SK-N-SH (cell line): ENCODE measurements around the gene TIAM1. TPM values are rescaled to one million over a fixed set of nuclear protein-coding genes. Genes with fewer than 3 reads are reported as not detected.

Source experiments
- CTCF ChIA-PET: fragments of 300-600, 350-600 bp; formaldehyde crosslinking; extraction: SDS; loops from one replicate; lab custom pipeline; 2021; lab: Yijun Ruan, JAX
- POLR2A ChIA-PET: fragments of 350-600 bp; sonication (Branson Sonifier 250); formaldehyde crosslinking; extraction: SDS; loops from one replicate; lab custom pipeline; 2020; ENCODE audit warnings: antibody characterized with exemption, inconsistent platforms; lab: Yijun Ruan, JAX
- DNase-seq: peaks from one replicate; pipeline ENCODE4 v3.0.0; 2012
- H2AFZ ChIP-seq: fragments of 200-600 bp; sonication (generic); 2 replicates; pipeline ENCODE4 v1.8.1; 2016; ENCODE audit warnings: antibody characterized with exemption, mild to moderate bottlenecking, low read depth
- H3F3A ChIP-seq: fragments of 200-600 bp; sonication (generic); replicated peaks from 2 replicates; pipeline ENCODE3; 2016; ENCODE audit warnings: antibody characterized with exemption, mild to moderate bottlenecking; ENCODE audit not compliant: insufficient read depth
- H3K27ac ChIP-seq, 2 experiments: fragments of 200-500 bp in 1 of 2; fragments of 200-600 bp in 1 of 2; sonication (Bioruptor generic) in 1 of 2; sonication (generic), shearing (Covaris generic) in 1 of 2; 2 replicates each; pipeline versions ENCODE4 v1.5.1 to v1.6.1; 2014 to 2016; ENCODE audit warnings: low read depth in 2 of 2, inconsistent platforms in 1 of 2, low read length in 1 of 2, mild to moderate bottlenecking in 1 of 2, mixed read lengths in 1 of 2
- H3K27me3 ChIP-seq: fragments of 200-600 bp; sonication (generic), shearing (Covaris generic); 2 replicates; pipeline ENCODE4 v1.6.1; 2016; ENCODE audit warnings: mixed run types; ENCODE audit not compliant: insufficient read depth
- H3K36me3 ChIP-seq, 2 experiments: fragments of 200-500 bp in 1 of 2; fragments of 200-600 bp in 1 of 2; sonication (Bioruptor generic) in 1 of 2; sonication (generic) in 1 of 2; replicated peaks in 1 of 2; 2 replicates each; pipeline versions ENCODE3 to v1.5.1; 2014 to 2016; ENCODE audit warnings: low read length in 1 of 2, mild to moderate bottlenecking in 1 of 2; ENCODE audit not compliant: insufficient read depth in 2 of 2, control insufficient read depth in 1 of 2
- H3K4me1 ChIP-seq, 2 experiments: fragments of 200-500 bp in 1 of 2; fragments of 200-600 bp in 1 of 2; sonication (Bioruptor generic) in 1 of 2; sonication (generic), shearing (Covaris generic) in 1 of 2; 2 replicates each; pipeline versions ENCODE4 v1.5.1 to v1.6.1; 2014 to 2016; ENCODE audit warnings: low read depth in 1 of 2, low read length in 1 of 2, mixed run types in 1 of 2; ENCODE audit not compliant: insufficient read depth in 2 of 2, control insufficient read depth in 1 of 2
- H3K4me2 ChIP-seq: fragments of 200-600 bp; sonication (generic), shearing (Covaris generic); 2 replicates; pipeline ENCODE4 v1.6.1; 2017; ENCODE audit warnings: mixed run types
- H3K4me3 ChIP-seq, 2 experiments: fragments of 200-500 bp in 1 of 2; fragments of 200-600 bp in 1 of 2; sonication (Bioruptor generic) in 1 of 2; sonication (generic), shearing (Covaris generic) in 1 of 2; 2 replicates each; pipeline versions ENCODE4 v1.5.1 to v1.8.1; 2014 to 2016; ENCODE audit warnings: low read depth in 2 of 2, inconsistent platforms in 1 of 2, low read length in 1 of 2, mild to moderate bottlenecking in 1 of 2, mixed read lengths in 1 of 2, moderate library complexity in 1 of 2
- H3K79me2 ChIP-seq: fragments of 200-600 bp; sonication (generic); 2 replicates; pipeline ENCODE4 v1.8.1; 2017; ENCODE audit warnings: mild to moderate bottlenecking; ENCODE audit not compliant: insufficient read depth
- H3K9ac ChIP-seq: fragments of 200-600 bp; sonication (generic); 2 replicates; pipeline ENCODE4 v1.6.1; 2017; ENCODE audit warnings: mixed run types
- H3K9me2 ChIP-seq: fragments of 200-600 bp; sonication (generic); 2 replicates; pipeline ENCODE4 v1.6.1; 2017; ENCODE audit warnings: mixed run types
- H3K9me3 ChIP-seq: fragments of 200-600 bp; sonication (generic); 2 replicates; pipeline ENCODE4 v1.6.1; 2017; ENCODE audit warnings: mixed run types, mild to moderate bottlenecking, moderate library complexity
- H4K20me1 ChIP-seq: fragments of 200-600 bp; sonication (generic); 2 replicates; pipeline ENCODE4 v1.6.1; 2017; ENCODE audit warnings: mild to moderate bottlenecking, mixed run types; ENCODE audit not compliant: insufficient read depth
- EP300 ChIP-seq, 2 experiments: IDR thresholded peaks; 2 replicates each; pipeline versions ENCODE4 v1.4.0 to v1.6.1; 2012; ENCODE audit warnings: borderline replicate concordance in 1 of 2, low read depth in 1 of 2, low read length in 1 of 2
- EZH2phosphoT487 ChIP-seq: fragments of 200-600 bp; sonication (generic); IDR thresholded peaks from 2 replicates; pipeline ENCODE4 v1.6.1; 2017; ENCODE audit warnings: low read depth, mixed run types, mild to moderate bottlenecking, antibody characterized with exemption, moderate library complexity, borderline replicate concordance
- GATA2 ChIP-seq: sonication (generic); formaldehyde crosslinking; IDR thresholded peaks from 2 replicates; pipeline ENCODE4 v1.5.0; 2020; ENCODE audit warnings: mild to moderate bottlenecking, missing genetic modification reagents
- JUND ChIP-seq: IDR thresholded peaks from 2 replicates; pipeline ENCODE4 v1.4.0; 2012
- RAD21 ChIP-seq: IDR thresholded peaks from 2 replicates; pipeline ENCODE4 v1.6.1; 2012; ENCODE audit warnings: mild to moderate bottlenecking, low read length
- RCOR1 ChIP-seq: fragments of 150-350 bp; IDR thresholded peaks from 2 replicates; pipeline ENCODE4 v1.6.1; 2017; ENCODE audit warnings: antibody characterized with exemption, low read length
- TCF12 ChIP-seq: IDR thresholded peaks from 2 replicates; pipeline ENCODE4 v1.4.0; 2012
- YY1 ChIP-seq: IDR thresholded peaks from 2 replicates; pipeline ENCODE4 v1.4.0; 2012; ENCODE audit warnings: low read depth, mild to moderate bottlenecking
- WGBS: methylation state at CpG from one replicate; pipeline ENCODE4 v1.1.6; 2017; ENCODE audit warnings: low lambda C conversion rate; 5-methylcytosine and 5-hydroxymethylcytosine counted together
- polyA plus RNA-seq, 3 experiments: library from polyadenylated mRNA; depleted of rRNA; stranded (reverse); fragments of >200 nt; gene quantifications; 2 replicates each; pipeline ENCODE4 v1.2.3, GENCODE V29; 2012
- TF ChIP-seq, protein P1 (sequence below): IDR thresholded peaks from 2 replicates; pipeline ENCODE4 v1.6.1; 2012; ENCODE audit warnings: mild to moderate bottlenecking, low read depth, low read length, moderate library complexity
- TF ChIP-seq, protein P2 (sequence below): IDR thresholded peaks from 2 replicates; pipeline ENCODE4; 2012

Gene TIAM1
- polyA plus RNA-seq, 1 of the 3 experiments (the other 2 are of a cell fraction), result 1.7 TPM

DNA sequence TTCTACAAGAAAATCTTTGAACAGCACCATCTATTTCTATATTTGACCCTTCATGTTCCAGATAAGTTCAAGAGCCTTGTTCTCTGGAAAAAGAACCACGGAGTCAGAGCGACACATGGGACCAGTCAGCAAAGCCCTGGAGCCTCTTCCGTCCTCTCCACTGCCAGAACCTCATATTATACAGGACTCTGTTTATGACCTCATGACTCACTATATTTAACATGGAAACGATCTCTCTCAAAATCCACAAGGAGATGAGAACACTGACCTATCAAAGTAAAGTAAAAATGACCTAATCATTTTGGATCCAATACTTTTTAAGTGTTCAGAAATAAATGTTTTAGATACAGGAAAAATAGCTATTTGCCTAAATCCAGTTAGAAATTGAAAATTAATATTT lies 181.2 kb downstream of the TIAM1 start:
- Histone ChIP-seq H3K4me3 (no peak overlapping the region), H3K4me1 (peaks cover 0 to 23% of the 10 kb centered on the region in 2 experiments; a peak in 2 of 4 replicates), H3F3A (peaks cover 5% of the 10 kb centered on the region), H3K36me3 (no peaks in the 10 kb centered on the region), H4K20me1 (no peaks in the 10 kb centered on the region), H3K9me3 (no peaks in the 10 kb centered on the region), H3K27me3 (no peaks in the 10 kb centered on the region), H2AFZ (peak overlapping the region; percentile 68), H3K9ac (no peak overlapping the region), H3K4me2 (no peak overlapping the region), H3K79me2 (no peaks in the 10 kb centered on the region), H3K27ac (peak overlapping the region in 1 of 2 experiments; percentile 95; a peak in 2 of 4 replicates), H3K9me2 (no peaks in the 10 kb centered on the region)
- POLR2A ChIA-PET, result no interaction called here
- 0 out of 2 replicates have a peak, but pooled peaks have one; percentile 20 for TF ChIP-seq RCOR1
- TF ChIP-seq, protein P1, sequence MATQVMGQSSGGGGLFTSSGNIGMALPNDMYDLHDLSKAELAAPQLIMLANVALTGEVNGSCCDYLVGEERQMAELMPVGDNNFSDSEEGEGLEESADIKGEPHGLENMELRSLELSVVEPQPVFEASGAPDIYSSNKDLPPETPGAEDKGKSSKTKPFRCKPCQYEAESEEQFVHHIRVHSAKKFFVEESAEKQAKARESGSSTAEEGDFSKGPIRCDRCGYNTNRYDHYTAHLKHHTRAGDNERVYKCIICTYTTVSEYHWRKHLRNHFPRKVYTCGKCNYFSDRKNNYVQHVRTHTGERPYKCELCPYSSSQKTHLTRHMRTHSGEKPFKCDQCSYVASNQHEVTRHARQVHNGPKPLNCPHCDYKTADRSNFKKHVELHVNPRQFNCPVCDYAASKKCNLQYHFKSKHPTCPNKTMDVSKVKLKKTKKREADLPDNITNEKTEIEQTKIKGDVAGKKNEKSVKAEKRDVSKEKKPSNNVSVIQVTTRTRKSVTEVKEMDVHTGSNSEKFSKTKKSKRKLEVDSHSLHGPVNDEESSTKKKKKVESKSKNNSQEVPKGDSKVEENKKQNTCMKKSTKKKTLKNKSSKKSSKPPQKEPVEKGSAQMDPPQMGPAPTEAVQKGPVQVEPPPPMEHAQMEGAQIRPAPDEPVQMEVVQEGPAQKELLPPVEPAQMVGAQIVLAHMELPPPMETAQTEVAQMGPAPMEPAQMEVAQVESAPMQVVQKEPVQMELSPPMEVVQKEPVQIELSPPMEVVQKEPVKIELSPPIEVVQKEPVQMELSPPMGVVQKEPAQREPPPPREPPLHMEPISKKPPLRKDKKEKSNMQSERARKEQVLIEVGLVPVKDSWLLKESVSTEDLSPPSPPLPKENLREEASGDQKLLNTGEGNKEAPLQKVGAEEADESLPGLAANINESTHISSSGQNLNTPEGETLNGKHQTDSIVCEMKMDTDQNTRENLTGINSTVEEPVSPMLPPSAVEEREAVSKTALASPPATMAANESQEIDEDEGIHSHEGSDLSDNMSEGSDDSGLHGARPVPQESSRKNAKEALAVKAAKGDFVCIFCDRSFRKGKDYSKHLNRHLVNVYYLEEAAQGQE, result no peak
- TF ChIP-seq EP300 (IDR thresholded peaks at IDR 0.05; ENCODE audit: borderline replicate concordance in 1 of 2, low read depth in 1 of 2, low read length in 1 of 2), result peak in 1 of 2 experiments; percentile 16; a peak in 1 of 4 replicates
- peak; percentile 17; the same call in 1 of the 2 replicates for TF ChIP-seq RAD21
- no peak for TF ChIP-seq TCF12
- peak; percentile 50 for DNase-seq
- CTCF ChIA-PET, result interaction anchor here (0.6 to 2.8 kb wide), 3 partner anchors 10 to 18 kb away, joined by 3 to 9 read pairs (median 4); no protein-coding TSS in a partner anchor
- WGBS, result 13% methylated on average over 4 of the region's 4 CpGs

DNA sequence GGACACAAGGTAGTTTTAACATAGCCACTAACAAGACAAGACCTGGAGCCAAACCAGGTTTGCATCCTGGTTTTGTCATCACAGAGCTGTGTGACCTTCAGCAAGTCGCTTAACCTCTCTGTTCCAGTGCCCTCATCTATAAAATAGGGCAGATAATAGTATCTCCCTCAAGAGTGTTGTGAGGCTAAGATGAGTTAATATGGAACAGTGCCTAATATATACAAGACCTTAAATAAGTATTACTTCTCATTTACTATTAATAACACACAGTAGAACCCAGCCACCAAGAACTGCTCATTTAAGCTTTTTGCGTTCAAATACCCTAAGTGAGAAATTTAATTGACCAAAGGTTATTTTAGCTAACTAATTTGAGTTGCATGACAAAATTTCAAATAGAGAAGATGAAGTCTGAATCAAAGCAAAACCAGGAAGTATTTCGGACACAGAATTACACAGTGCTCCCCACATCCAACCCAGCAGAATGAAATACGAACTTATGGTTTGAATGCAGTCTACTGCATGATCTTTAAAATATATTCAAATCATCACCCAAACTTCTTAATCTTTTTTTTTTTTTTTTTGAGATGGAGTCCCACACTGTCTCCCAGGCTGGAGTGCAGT lies 181.9 kb downstream of the TIAM1 start:
- POLR2A ChIA-PET, result interaction anchor here (2.4 kb wide), 1 partner anchor 11 kb away, joined by 36 read pairs; no protein-coding TSS in a partner anchor
- H3K9ac ChIP-seq, result no peak overlapping the region
- peaks cover 0 to 27% of the 10 kb centered on the region in 2 experiments; a peak in 2 of 4 replicates for H3K4me1 ChIP-seq
- no peaks in the 10 kb centered on the region for H3K79me2 ChIP-seq
- 89% methylated on average over 4 of the region's 4 CpGs for WGBS
- H3K27ac ChIP-seq, result peak overlapping the region in 1 of 2 experiments; percentile 95; a peak in 2 of 4 replicates
- H3K4me2 ChIP-seq, result no peak overlapping the region
- CTCF ChIA-PET, result interaction anchor here (0.6 to 2.8 kb wide), 6 partner anchors 9 to 63 kb away, joined by 3 to 9 read pairs (median 4); no protein-coding TSS in a partner anchor
- H3K27me3 ChIP-seq, result no peaks in the 10 kb centered on the region
- H2AFZ ChIP-seq, result no peak overlapping the region
- TF ChIP-seq, protein P2, sequence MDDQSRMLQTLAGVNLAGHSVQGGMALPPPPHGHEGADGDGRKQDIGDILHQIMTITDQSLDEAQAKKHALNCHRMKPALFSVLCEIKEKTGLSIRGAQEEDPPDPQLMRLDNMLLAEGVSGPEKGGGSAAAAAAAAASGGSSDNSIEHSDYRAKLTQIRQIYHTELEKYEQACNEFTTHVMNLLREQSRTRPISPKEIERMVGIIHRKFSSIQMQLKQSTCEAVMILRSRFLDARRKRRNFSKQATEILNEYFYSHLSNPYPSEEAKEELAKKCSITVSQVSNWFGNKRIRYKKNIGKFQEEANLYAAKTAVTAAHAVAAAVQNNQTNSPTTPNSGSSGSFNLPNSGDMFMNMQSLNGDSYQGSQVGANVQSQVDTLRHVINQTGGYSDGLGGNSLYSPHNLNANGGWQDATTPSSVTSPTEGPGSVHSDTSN, result no peak
- TF ChIP-seq JUND (no peak), GATA2 (no peak), YY1 (no peak), RCOR1 (peak; percentile 56; the same call in 1 of the 2 replicates), EZH2phosphoT487 (no peak)
- no peaks in the 10 kb centered on the region for H3K36me3 ChIP-seq
- DNase-seq, result no peak
- H3K9me3 ChIP-seq, result no peaks in the 10 kb centered on the region
- H4K20me1 ChIP-seq, result no peaks in the 10 kb centered on the region
- no peaks in the 10 kb centered on the region for H3K9me2 ChIP-seq
- H3K4me3 ChIP-seq, result no peak overlapping the region
- peaks cover 5% of the 10 kb centered on the region for H3F3A ChIP-seq
